Caco-2 (cell line): ENCODE data around the gene NTN1. TPM values are rescaled to one million over a fixed set of nuclear protein-coding genes. Genes with fewer than 3 reads are reported as not detected.

Source experiments
- BruUV-seq: library from RNA; stranded (reverse); fragments of 400-500 nt; replicated peaks from 2 replicates; lab custom pipeline; 2021; lab: Mats Ljungman, UMichigan
- CTCF ChIA-PET: fragments of 300-600 bp; sonication (Branson Sonifier 250); formaldehyde crosslinking; loops from one replicate; lab custom pipeline; 2022; ENCODE audit warnings: antibody characterized with exemption; lab: Charles Lee
- POLR2A ChIA-PET: fragments of 300-600 bp; sonication (Branson Sonifier 250); formaldehyde crosslinking; loops from one replicate; lab custom pipeline; 2022; ENCODE audit warnings: antibody characterized with exemption; lab: Charles Lee
- DNase-seq, 2 experiments: peaks; one replicate each; pipeline versions ENCODE4 v3.0.0 to v3.0.0-alpha.2; 2020 to 2022
- H3K27me3 ChIP-seq: replicated peaks from 2 replicates; pipeline ENCODE4 v1.6.0; 2011; ENCODE audit warnings: low read length; ENCODE audit not compliant: control insufficient read depth, insufficient read depth
- H3K36me3 ChIP-seq: 2 replicates; pipeline ENCODE4 v1.5.1; 2011; ENCODE audit warnings: low read length; ENCODE audit not compliant: control insufficient read depth, insufficient read depth
- H3K4me1 ChIP-seq: fragments of 250-450 bp; sonication (Bioruptor Pico); 2 replicates; pipeline ENCODE4 v1.5.1; 2020; ENCODE audit warnings: mild to moderate bottlenecking
- H3K4me3 ChIP-seq: 2 replicates; pipeline ENCODE4 v1.5.1; 2011; ENCODE audit warnings: low read depth, mild to moderate bottlenecking, control low read depth, low read length
- H3K9me3 ChIP-seq: fragments of 250-450 bp; sonication (Bioruptor Pico); 2 replicates; pipeline ENCODE4 v1.5.1; 2020; ENCODE audit warnings: mild to moderate bottlenecking, moderate library complexity
- H3K27ac Mint-ChIP-seq: one replicate; pipeline ENCODE4 v1.8.0; 2022; ENCODE audit warnings: mixed read lengths; ENCODE audit not compliant: unreplicated experiment
- H3K27me3 Mint-ChIP-seq: one replicate; pipeline ENCODE4 v1.8.0; 2022; ENCODE audit warnings: mixed read lengths; ENCODE audit not compliant: insufficient read depth, unreplicated experiment
- H3K36me3 Mint-ChIP-seq: one replicate; pipeline ENCODE4 v1.8.0; 2022; ENCODE audit warnings: mild to moderate bottlenecking, mixed read lengths; ENCODE audit not compliant: insufficient read depth, unreplicated experiment
- H3K4me1 Mint-ChIP-seq: one replicate; pipeline ENCODE4 v1.8.0; 2022; ENCODE audit warnings: low read depth, mixed read lengths; ENCODE audit not compliant: unreplicated experiment
- H3K4me3 Mint-ChIP-seq: one replicate; pipeline ENCODE4 v1.8.0; 2022; ENCODE audit warnings: mild to moderate bottlenecking, moderate library complexity, mixed read lengths; ENCODE audit not compliant: unreplicated experiment
- H3K9me3 Mint-ChIP-seq: one replicate; pipeline ENCODE4 v1.8.0; 2022; ENCODE audit warnings: mixed read lengths; ENCODE audit not compliant: unreplicated experiment
- intact Hi-C: fragments of 100-400 bp; cut with micrococcal nuclease; formaldehyde crosslinking; loops from one replicate; pipeline ENCODE4 v1.10.0; 2022; ENCODE audit not compliant: unreplicated experiment
- total RNA-seq: library from RNA; stranded (reverse); gene quantifications from 2 replicates; pipeline ENCODE4 v1.2.3, GENCODE V29; 2022
- TF ChIP-seq, protein P1 (sequence below), 2 experiments: fragments of 200-600 bp in 1 of 2; IDR thresholded peaks; 1 replicate in 1 of 2; 2 replicates in 1 of 2; pipeline versions ENCODE4 v1.5.1 to v1.8.0; 2011 to 2022; ENCODE audit warnings: antibody characterized with exemption in 1 of 2, control low read depth in 1 of 2, inconsistent platforms in 1 of 2, low read depth in 1 of 2, low read length in 1 of 2, mild to moderate bottlenecking in 1 of 2, moderate library complexity in 1 of 2; ENCODE audit not compliant: insufficient read depth in 1 of 2, severe bottlenecking in 1 of 2, unreplicated experiment in 1 of 2

NTN1 gene
- total RNA-seq, 1 experiment from 2014 or later = 0.88 TPM

DNA sequence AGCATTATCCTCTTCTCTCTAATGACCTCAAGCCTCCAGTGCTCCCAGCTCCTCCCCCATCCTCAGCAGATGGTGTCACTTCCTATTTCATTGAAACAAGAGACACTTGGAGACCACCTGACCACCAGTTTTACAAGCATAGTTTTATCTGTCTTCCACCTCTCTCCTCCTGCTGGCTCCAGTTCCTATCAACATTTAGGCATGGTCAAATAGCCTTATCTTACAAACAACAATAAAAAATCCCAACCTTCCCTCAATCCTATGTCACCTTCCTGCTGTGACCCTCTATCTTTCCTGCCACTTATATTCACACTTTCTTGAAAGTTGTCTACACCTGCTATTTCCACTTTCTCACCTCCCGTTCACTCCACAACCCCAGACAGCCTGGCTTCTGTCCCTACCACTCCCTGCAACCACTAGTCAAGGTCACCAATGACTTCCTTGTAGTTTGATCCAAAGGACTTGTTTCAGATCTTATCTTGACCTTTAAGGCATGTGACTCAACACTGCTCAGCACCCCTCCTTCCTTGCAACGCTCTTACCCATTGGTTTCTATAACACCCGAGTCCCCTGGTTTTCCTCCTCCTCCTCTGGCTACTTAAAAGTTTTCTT is 4.3 kb upstream of the NTN1 start:
- no peaks in the 10 kb centered on the region for H3K4me1 ChIP-seq
- ChIA-PET POLR2A (no interaction called here), CTCF (no interaction called here)
- Mint-ChIP-seq H3K27me3 (peaks cover 4% of the 10 kb centered on the region), H3K9me3 (no peaks in the 10 kb centered on the region), H3K36me3 (no peaks in the 10 kb centered on the region), H3K4me3 (no peak overlapping the region), H3K4me1 (no peaks in the 10 kb centered on the region), H3K27ac (no peak overlapping the region)
- DNase-seq = no peak
- H3K4me3 ChIP-seq = no peak overlapping the region
- H3K36me3 ChIP-seq = no peaks in the 10 kb centered on the region
- intact Hi-C loops = no loop called here
- TF ChIP-seq, protein P1, sequence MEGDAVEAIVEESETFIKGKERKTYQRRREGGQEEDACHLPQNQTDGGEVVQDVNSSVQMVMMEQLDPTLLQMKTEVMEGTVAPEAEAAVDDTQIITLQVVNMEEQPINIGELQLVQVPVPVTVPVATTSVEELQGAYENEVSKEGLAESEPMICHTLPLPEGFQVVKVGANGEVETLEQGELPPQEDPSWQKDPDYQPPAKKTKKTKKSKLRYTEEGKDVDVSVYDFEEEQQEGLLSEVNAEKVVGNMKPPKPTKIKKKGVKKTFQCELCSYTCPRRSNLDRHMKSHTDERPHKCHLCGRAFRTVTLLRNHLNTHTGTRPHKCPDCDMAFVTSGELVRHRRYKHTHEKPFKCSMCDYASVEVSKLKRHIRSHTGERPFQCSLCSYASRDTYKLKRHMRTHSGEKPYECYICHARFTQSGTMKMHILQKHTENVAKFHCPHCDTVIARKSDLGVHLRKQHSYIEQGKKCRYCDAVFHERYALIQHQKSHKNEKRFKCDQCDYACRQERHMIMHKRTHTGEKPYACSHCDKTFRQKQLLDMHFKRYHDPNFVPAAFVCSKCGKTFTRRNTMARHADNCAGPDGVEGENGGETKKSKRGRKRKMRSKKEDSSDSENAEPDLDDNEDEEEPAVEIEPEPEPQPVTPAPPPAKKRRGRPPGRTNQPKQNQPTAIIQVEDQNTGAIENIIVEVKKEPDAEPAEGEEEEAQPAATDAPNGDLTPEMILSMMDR (IDR thresholded peaks at IDR 0.05; ENCODE audit: insufficient read depth in 1 of 2, low read depth in 1 of 2, low read length in 1 of 2, severe bottlenecking in 1 of 2, unreplicated experiment in 1 of 2) = no peak
- no peaks in the 10 kb centered on the region; the same call in 1 of the 2 replicates for H3K27me3 ChIP-seq
- BruUV-seq = no TSS peak
- H3K9me3 ChIP-seq = no peaks in the 10 kb centered on the region

DNA sequence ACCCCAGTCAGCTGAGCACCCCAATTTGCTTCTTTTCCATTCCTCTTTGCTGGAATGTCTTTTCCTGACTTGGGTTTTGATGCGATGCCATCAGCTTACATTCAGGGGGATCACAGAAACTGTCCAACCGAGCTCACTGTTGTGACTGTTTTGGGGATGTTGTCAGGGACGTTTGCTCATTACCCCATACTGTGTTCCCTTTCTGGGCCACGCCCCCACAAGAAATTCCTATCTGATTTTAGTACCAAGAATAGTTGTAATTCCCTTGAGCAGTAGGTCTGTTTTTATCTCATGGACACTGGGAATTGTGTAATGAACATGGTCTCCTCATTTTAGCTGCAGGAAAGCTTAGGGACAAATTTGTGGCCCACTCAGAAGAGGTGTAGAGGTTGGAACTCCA is 2.6 kb upstream of the NTN1 start:
- Mint-ChIP-seq H3K4me3 (no peak overlapping the region), H3K9me3 (no peaks in the 10 kb centered on the region), H3K27me3 (peaks cover 7% of the 10 kb centered on the region), H3K4me1 (no peaks in the 10 kb centered on the region), H3K27ac (no peak overlapping the region), H3K36me3 (no peaks in the 10 kb centered on the region)
- TF ChIP-seq, protein P1 (IDR thresholded peaks at IDR 0.05; ENCODE audit: insufficient read depth in 1 of 2, low read depth in 1 of 2, low read length in 1 of 2, severe bottlenecking in 1 of 2, unreplicated experiment in 1 of 2) = no peak
- no peaks in the 10 kb centered on the region for H3K36me3 ChIP-seq
- CTCF ChIA-PET = interaction anchor here (0.6 kb wide), 1 partner anchor 169 kb away, joined by 5 read pairs; no protein-coding TSS in a partner anchor
- no peak for DNase-seq
- H3K4me3 ChIP-seq = no peak overlapping the region
- H3K4me1 ChIP-seq = no peaks in the 10 kb centered on the region
- POLR2A ChIA-PET = no interaction called here
- H3K27me3 ChIP-seq = no peaks in the 10 kb centered on the region; the same call in 1 of the 2 replicates
- H3K9me3 ChIP-seq = no peaks in the 10 kb centered on the region
- intact Hi-C loops = no loop called here
- no TSS peak for BruUV-seq

DNA sequence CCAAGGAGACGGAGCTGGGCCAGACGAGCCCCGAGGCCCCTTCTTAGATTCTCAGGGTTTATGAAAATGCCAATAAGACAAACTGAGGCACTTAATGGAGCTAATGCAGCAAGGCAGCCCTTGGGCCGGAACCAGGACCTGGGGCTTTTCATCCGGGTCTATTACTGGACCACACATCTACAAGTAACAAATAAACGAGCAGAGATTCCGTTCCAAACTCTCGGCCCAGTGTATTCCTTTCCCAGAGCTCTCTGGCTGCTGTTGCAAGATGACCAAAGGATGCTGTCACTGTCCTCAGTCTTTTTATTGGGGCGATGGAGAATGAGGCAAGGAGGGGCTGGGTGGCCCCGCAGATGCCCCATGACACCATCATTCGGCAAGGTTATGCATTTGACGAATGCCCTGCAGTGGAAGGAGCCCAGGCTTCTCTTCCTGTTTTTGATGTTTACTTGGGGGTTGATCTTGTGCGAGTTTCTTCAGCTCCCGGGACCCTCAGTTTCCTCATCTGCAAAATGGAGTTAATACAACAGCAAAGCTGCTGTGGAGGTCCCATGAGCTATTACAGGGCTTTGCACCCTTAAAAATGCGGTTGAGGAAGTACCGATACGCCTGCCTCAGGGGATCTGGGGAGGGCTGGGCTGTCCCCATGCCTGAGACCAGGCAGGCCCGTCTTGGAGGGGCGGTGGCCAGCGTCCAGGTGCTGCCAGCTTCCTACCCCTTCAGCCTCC is 1.1 kb upstream of the NTN1 start:
- peaks cover 7% of the 10 kb centered on the region for H3K27me3 Mint-ChIP-seq
- intact Hi-C loops = no loop called here
- H3K9me3 Mint-ChIP-seq = no peaks in the 10 kb centered on the region
- H3K4me1 Mint-ChIP-seq = no peaks in the 10 kb centered on the region
- H3K9me3 ChIP-seq = no peaks in the 10 kb centered on the region
- H3K4me1 ChIP-seq = no peaks in the 10 kb centered on the region
- BruUV-seq = no TSS peak
- no peaks in the 10 kb centered on the region; the same call in 1 of the 2 replicates for H3K27me3 ChIP-seq
- ChIA-PET POLR2A (no interaction called here), CTCF (no interaction called here)
- TF ChIP-seq, protein P1 (IDR thresholded peaks at IDR 0.05; ENCODE audit: insufficient read depth in 1 of 2, low read depth in 1 of 2, low read length in 1 of 2, severe bottlenecking in 1 of 2, unreplicated experiment in 1 of 2) = no peak
- H3K36me3 Mint-ChIP-seq = no peaks in the 10 kb centered on the region
- no peaks in the 10 kb centered on the region for H3K36me3 ChIP-seq
- H3K27ac Mint-ChIP-seq = no peak overlapping the region
- DNase-seq = no peak
- no peak overlapping the region; the same call in 1 of the 2 replicates for H3K4me3 ChIP-seq
- H3K4me3 Mint-ChIP-seq = peak overlapping the region; percentile 73
